Measurements from ENCODE around the gene RPS6KA2. TPM values are rescaled to one million over a fixed set of nuclear protein-coding genes. Genes with fewer than 3 reads are reported as not detected.

Gene RPS6KA2
- total RNA-seq, 1 experiment from 2014 or later, result 18.5 TPM

DNA sequence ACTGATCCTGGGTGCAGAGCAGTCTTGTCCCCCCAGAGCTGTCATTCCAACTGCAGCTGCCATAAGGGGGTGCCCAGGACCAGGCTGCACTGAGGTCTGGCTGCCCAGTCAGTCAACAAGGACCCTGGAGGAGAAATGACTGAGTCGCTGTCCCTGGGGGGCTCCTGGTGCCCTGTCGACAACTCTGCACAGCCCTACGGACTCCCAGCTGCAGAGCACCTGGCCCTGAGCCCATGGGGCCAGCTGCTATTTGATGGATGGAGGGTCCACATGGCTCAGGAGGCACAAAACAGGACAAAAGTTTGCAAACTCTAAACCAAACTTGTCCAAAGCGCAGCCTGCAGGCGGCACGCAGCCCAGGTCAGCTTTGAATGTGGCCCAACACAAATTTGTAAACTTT lies 46.3 kb upstream of the RPS6KA2 start:
- POLR2A ChIA-PET (ENCODE audit: unreplicated experiment), result no interaction called here
- Histone ChIP-seq H3K4me3 (no peak overlapping the region), H3K4me1 (replicated peaks; ENCODE audit: insufficient read depth) (peaks cover 29% of the 10 kb centered on the region), H3K27ac (no peak overlapping the region), H3K27me3 (ENCODE audit: insufficient read depth, low read depth) (no peaks in the 10 kb centered on the region), H3K79me2 (ENCODE audit: low read depth) (no peaks in the 10 kb centered on the region), H4K20me1 (ENCODE audit: insufficient read depth) (no peaks in the 10 kb centered on the region), H3F3A (ENCODE audit: insufficient read depth, low read depth) (peaks cover 10% of the 10 kb centered on the region; the same call in 1 of the 2 replicates), H3K36me3 (ENCODE audit: low read depth) (no peaks in the 10 kb centered on the region), H3K9me3 (ENCODE audit: insufficient read depth, low read depth) (no peaks in the 10 kb centered on the region), H3K9me2 (ENCODE audit: insufficient read depth) (no peaks in the 10 kb centered on the region), H3K4me2 (no peak overlapping the region), H2AFZ (no peak overlapping the region)
- BruUV-seq (replicated peaks), result no TSS peak
- TF ChIP-seq, protein P1, sequence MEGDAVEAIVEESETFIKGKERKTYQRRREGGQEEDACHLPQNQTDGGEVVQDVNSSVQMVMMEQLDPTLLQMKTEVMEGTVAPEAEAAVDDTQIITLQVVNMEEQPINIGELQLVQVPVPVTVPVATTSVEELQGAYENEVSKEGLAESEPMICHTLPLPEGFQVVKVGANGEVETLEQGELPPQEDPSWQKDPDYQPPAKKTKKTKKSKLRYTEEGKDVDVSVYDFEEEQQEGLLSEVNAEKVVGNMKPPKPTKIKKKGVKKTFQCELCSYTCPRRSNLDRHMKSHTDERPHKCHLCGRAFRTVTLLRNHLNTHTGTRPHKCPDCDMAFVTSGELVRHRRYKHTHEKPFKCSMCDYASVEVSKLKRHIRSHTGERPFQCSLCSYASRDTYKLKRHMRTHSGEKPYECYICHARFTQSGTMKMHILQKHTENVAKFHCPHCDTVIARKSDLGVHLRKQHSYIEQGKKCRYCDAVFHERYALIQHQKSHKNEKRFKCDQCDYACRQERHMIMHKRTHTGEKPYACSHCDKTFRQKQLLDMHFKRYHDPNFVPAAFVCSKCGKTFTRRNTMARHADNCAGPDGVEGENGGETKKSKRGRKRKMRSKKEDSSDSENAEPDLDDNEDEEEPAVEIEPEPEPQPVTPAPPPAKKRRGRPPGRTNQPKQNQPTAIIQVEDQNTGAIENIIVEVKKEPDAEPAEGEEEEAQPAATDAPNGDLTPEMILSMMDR (conservative IDR thresholded peaks at IDR 0.05), result no peak
- no peak for TF ChIP-seq EZH2 (IDR thresholded peaks at IDR 0.05; ENCODE audit: low read depth)
- CTCF ChIA-PET, result no interaction called here
- intact Hi-C loops (cut with micrococcal nuclease; ENCODE audit: unreplicated experiment), result no loop called here
- no peak for DNase-seq

DNA sequence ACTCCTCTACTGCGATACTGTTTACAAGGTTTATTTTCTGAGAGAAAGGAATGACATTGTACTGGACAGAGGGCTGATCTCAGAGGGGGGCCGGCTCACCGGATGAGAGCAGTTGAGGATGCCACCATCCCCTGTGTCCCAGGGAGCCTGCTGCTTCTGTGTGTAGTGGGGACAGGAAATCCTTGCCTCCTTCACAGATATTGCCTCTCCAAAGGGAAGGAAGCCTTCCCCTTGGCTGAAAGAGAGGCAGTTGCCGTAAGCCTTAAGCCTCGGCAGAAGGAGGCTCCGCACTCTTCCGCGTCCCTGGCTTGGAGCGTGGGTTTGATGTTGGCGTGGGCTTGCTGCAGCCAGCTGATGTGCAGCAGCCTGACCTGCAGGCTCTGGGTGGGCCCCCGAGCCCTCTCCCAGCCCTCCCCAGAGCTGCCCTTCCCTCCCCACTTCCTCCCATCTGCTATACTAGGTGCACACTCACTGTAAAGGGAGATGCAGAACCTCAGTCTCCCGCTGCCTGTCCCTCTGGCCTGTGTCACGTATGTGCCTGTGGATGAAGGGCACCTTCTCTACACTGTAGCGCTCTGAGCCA lies 45.7 kb upstream of the RPS6KA2 start:
- POLR2A ChIA-PET (ENCODE audit: unreplicated experiment), result no interaction called here
- H3K9me3 ChIP-seq (ENCODE audit: insufficient read depth, low read depth), result no peaks in the 10 kb centered on the region

DNA sequence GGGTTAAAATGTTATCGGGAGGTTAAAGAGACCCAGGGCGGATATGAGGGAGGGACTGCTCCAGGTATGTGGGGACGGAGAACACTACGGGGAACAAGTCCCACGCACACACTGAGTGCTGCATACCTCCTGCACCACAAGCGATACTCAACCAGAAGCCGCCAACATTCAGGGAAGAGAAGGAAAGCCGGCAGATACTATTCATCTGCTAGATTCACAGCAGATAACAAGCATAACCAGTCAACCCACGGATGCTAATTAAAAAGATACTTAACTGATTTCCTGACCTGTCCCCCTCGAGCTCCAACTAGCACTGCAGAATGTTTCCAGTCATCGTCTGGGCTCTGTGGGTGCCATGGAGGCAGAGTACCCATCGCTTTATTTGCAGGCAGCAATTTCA lies 45.1 kb upstream of the RPS6KA2 start:
- peaks cover 18% of the 10 kb centered on the region for H3K4me1 ChIP-seq (replicated peaks; ENCODE audit: insufficient read depth)
- no peaks in the 10 kb centered on the region for H3K9me3 ChIP-seq (ENCODE audit: insufficient read depth, low read depth)
- intact Hi-C loops (cut with micrococcal nuclease; ENCODE audit: unreplicated experiment), result no loop called here
- TF ChIP-seq, protein P1 (conservative IDR thresholded peaks at IDR 0.05), result no peak
- TF ChIP-seq EZH2 (IDR thresholded peaks at IDR 0.05; ENCODE audit: low read depth), result no peak
- no peak overlapping the region for H3K27ac ChIP-seq
- H3K27me3 ChIP-seq (ENCODE audit: insufficient read depth, low read depth), result peaks cover 3% of the 10 kb centered on the region; the same call in 1 of the 2 replicates
- H3K79me2 ChIP-seq (ENCODE audit: low read depth), result no peaks in the 10 kb centered on the region
- no peaks in the 10 kb centered on the region for H4K20me1 ChIP-seq (ENCODE audit: insufficient read depth)
- CTCF ChIA-PET, result no interaction called here
- POLR2A ChIA-PET (ENCODE audit: unreplicated experiment), result no interaction called here
- H3K4me2 ChIP-seq, result no peak overlapping the region
- no peak overlapping the region for H2AFZ ChIP-seq
- BruUV-seq (replicated peaks), result no TSS peak
- DNase-seq, result no peak
- no peaks in the 10 kb centered on the region for H3K36me3 ChIP-seq (ENCODE audit: low read depth)
- no peaks in the 10 kb centered on the region for H3K9me2 ChIP-seq (ENCODE audit: insufficient read depth)
- H3K4me3 ChIP-seq, result no peak overlapping the region
- H3F3A ChIP-seq (ENCODE audit: insufficient read depth, low read depth), result peaks cover 4% of the 10 kb centered on the region; the same call in 1 of the 2 replicates

More for the DNA sequence above, 45.7 kb upstream of the RPS6KA2 start:
- Histone ChIP-seq H3F3A (ENCODE audit: insufficient read depth, low read depth) (peaks cover 4% of the 10 kb centered on the region; the same call in 1 of the 2 replicates), H3K27ac (no peak overlapping the region), H3K79me2 (ENCODE audit: low read depth) (no peaks in the 10 kb centered on the region), H3K9me2 (ENCODE audit: insufficient read depth) (no peaks in the 10 kb centered on the region), H3K4me2 (no peak overlapping the region), H4K20me1 (ENCODE audit: insufficient read depth) (no peaks in the 10 kb centered on the region), H3K27me3 (ENCODE audit: insufficient read depth, low read depth) (no peaks in the 10 kb centered on the region), H3K4me1 (replicated peaks; ENCODE audit: insufficient read depth) (peaks cover 23% of the 10 kb centered on the region), H2AFZ (no peak overlapping the region), H3K4me3 (no peak overlapping the region), H3K36me3 (ENCODE audit: low read depth) (no peaks in the 10 kb centered on the region)
- no TSS peak for BruUV-seq (replicated peaks)
- CTCF ChIA-PET, result no interaction called here
- TF ChIP-seq, protein P1 (conservative IDR thresholded peaks at IDR 0.05), result no peak
- TF ChIP-seq EZH2 (IDR thresholded peaks at IDR 0.05; ENCODE audit: low read depth), result no peak
- no peak for DNase-seq
- intact Hi-C loops (cut with micrococcal nuclease; ENCODE audit: unreplicated experiment), result no loop called here
